OCI-LY7 (cell line): ENCODE data around the gene NUP210. TPM values are rescaled to one million over a fixed set of nuclear protein-coding genes. Genes with fewer than 3 reads are reported as not detected.
"Not testable (repeated sequence)": the region's sequence is repeated elsewhere in the genome, so short reads cannot be mapped to it uniquely, and the experiment has no call there.

Experiments used
- BruUV-seq: library from RNA; stranded (reverse); fragments of 400-500 nt; replicated peaks from 2 replicates; lab custom pipeline; 2021; lab: Mats Ljungman, UMichigan
- CTCF ChIA-PET: fragments of 300-600 bp; sonication (Branson Sonifier 250); formaldehyde crosslinking; loops from one replicate; lab custom pipeline; 2022; ENCODE audit warnings: antibody characterized with exemption; ENCODE audit not compliant: unreplicated experiment; lab: Charles Lee
- POLR2A ChIA-PET: fragments of 300-600 bp; sonication (Branson Sonifier 250); formaldehyde crosslinking; loops from one replicate; lab custom pipeline; 2022; ENCODE audit warnings: antibody characterized with exemption; lab: Charles Lee
- DNase-seq: peaks from one replicate; pipeline ENCODE4 v3.0.0-alpha.2; 2015; ENCODE audit warnings: low spot score
- H2AFZ ChIP-seq: fragments of 200-600 bp; sonication (generic), shearing (Covaris generic); 2 replicates; pipeline ENCODE4 v1.6.1; 2014; ENCODE audit warnings: mild to moderate bottlenecking, antibody characterized with exemption, low read length, moderate library complexity
- H3K27ac ChIP-seq: fragments of 200-600 bp; sonication (generic); 2 replicates; pipeline ENCODE4 v1.5.1; 2014; ENCODE audit warnings: mixed run types, low read depth, mild to moderate bottlenecking, moderate library complexity, low read length, inconsistent platforms; ENCODE audit not compliant: poor library complexity, severe bottlenecking
- H3K36me3 ChIP-seq: fragments of 200-600 bp; sonication (generic); 2 replicates; pipeline ENCODE4 v1.6.1; 2014; ENCODE audit warnings: mild to moderate bottlenecking, antibody characterized with exemption, low read length, moderate library complexity, mixed read lengths; ENCODE audit not compliant: insufficient read depth
- H3K4me1 ChIP-seq: fragments of 200-600 bp; sonication (generic); 2 replicates; pipeline ENCODE4 v1.5.1; 2014; ENCODE audit warnings: mild to moderate bottlenecking, low read length; ENCODE audit not compliant: insufficient read depth, poor library complexity, severe bottlenecking
- H3K4me2 ChIP-seq: fragments of 200-600 bp; sonication (generic); 2 replicates; pipeline ENCODE4 v1.6.1; 2014; ENCODE audit warnings: mild to moderate bottlenecking, low read length
- H3K4me3 ChIP-seq: fragments of 200-600 bp; sonication (generic); 2 replicates; pipeline ENCODE4 v1.5.1; 2014; ENCODE audit warnings: mild to moderate bottlenecking, low read depth, low read length; ENCODE audit not compliant: poor library complexity, severe bottlenecking
- H3K79me2 ChIP-seq: fragments of 200-600 bp; sonication (generic); 2 replicates; pipeline ENCODE4 v1.6.1; 2016; ENCODE audit warnings: low read depth, mild to moderate bottlenecking, low read length, moderate library complexity, mixed read lengths; ENCODE audit not compliant: insufficient read depth
- H3K9me2 ChIP-seq: fragments of 200-600 bp; sonication (generic); 2 replicates; pipeline ENCODE4 v1.6.1; 2016; ENCODE audit warnings: mild to moderate bottlenecking, low read length, mixed read lengths; ENCODE audit not compliant: insufficient read depth
- H3K9me3 ChIP-seq: fragments of 200-600 bp; sonication (generic); 2 replicates; pipeline ENCODE4 v1.6.1; 2014; ENCODE audit warnings: mild to moderate bottlenecking, mixed run types, low read length, mixed read lengths
- H4K20me1 ChIP-seq: fragments of 200-600 bp; sonication (generic); 2 replicates; pipeline ENCODE4 v1.6.1; 2014; ENCODE audit warnings: mild to moderate bottlenecking, antibody characterized with exemption, low read length, moderate library complexity, mixed read lengths; ENCODE audit not compliant: insufficient read depth
- EZH2phosphoT487 ChIP-seq: fragments of 200-600 bp; sonication (generic); IDR thresholded peaks from 2 replicates; pipeline ENCODE4 v1.6.1; 2018; ENCODE audit warnings: low read depth, borderline replicate concordance, mild to moderate bottlenecking, mixed run types, antibody characterized with exemption, low read length, moderate library complexity, mixed read lengths
- intact Hi-C: fragments of 100-400 bp; cut with micrococcal nuclease; formaldehyde crosslinking; loops from one replicate; pipeline ENCODE4 v1.10.0; 2022; ENCODE audit not compliant: unreplicated experiment
- total RNA-seq, 2 experiments: library from RNA; depleted of rRNA in 1 of 2; stranded (reverse); fragments of >200 nt in 1 of 2; shearing (Covaris generic) in 1 of 2; gene quantifications; 2 replicates each; pipeline ENCODE4 v1.2.3, GENCODE V29; 2014 to 2022
- TF ChIP-seq, protein P1 (sequence below): fragments of 200-600 bp; sonication (generic); conservative IDR thresholded peaks from 2 replicates; pipeline ENCODE4 v1.5.1; 2014; ENCODE audit warnings: mild to moderate bottlenecking, antibody characterized with exemption, low read length, moderate library complexity, mixed read lengths

NUP210 gene
- total RNA-seq, 2 experiments from 2014 or later, result 195 to 232 TPM

- Histone ChIP-seq H2AFZ (peak overlapping the region; percentile 75), H3K9me3 (no peaks in the 10 kb centered on the region), H3K4me3 (peak overlapping the region; percentile 65), H3K4me2 (peak overlapping the region; percentile 81), H3K79me2 (no peaks in the 10 kb centered on the region), H3K9me2 (no peaks in the 10 kb centered on the region), H3K27ac (peak overlapping the region; percentile 83), H3K36me3 (no peaks in the 10 kb centered on the region), H4K20me1 (no peaks in the 10 kb centered on the region), H3K4me1 (peaks cover 24% of the 10 kb centered on the region)
- ChIA-PET POLR2A (interaction anchor here (0.9 to 5.6 kb wide), 13 partner anchors 24 to 366 kb away, joined by 3 to 61 read pairs (median 4); partner anchors contain the start of genes HDAC11 and NUP210), CTCF (interaction anchor here (0.6 to 2.1 kb wide), 17 partner anchors 8 to 361 kb away, joined by 3 to 10 read pairs (median 4); no protein-coding TSS in a partner anchor)
- intact Hi-C loops, result loop anchor here (1.0 to 10.0 kb wide), 8 partner anchors 24 to 360 kb away; no protein-coding TSS in a partner anchor
- DNase-seq, result peak; percentile 77
- TF ChIP-seq, protein P1, sequence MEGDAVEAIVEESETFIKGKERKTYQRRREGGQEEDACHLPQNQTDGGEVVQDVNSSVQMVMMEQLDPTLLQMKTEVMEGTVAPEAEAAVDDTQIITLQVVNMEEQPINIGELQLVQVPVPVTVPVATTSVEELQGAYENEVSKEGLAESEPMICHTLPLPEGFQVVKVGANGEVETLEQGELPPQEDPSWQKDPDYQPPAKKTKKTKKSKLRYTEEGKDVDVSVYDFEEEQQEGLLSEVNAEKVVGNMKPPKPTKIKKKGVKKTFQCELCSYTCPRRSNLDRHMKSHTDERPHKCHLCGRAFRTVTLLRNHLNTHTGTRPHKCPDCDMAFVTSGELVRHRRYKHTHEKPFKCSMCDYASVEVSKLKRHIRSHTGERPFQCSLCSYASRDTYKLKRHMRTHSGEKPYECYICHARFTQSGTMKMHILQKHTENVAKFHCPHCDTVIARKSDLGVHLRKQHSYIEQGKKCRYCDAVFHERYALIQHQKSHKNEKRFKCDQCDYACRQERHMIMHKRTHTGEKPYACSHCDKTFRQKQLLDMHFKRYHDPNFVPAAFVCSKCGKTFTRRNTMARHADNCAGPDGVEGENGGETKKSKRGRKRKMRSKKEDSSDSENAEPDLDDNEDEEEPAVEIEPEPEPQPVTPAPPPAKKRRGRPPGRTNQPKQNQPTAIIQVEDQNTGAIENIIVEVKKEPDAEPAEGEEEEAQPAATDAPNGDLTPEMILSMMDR, result peak; percentile 95
- TF ChIP-seq EZH2phosphoT487, result no peak
- BruUV-seq, result no TSS peak
These were observed 32.6 kb upstream of the NUP210 start for GRCh38 chr3:13452490-13453335.

GRCh38 chr3:13451301-13451673 is 31.2 kb upstream of the NUP210 start:
- ChIA-PET CTCF (interaction anchor here (1.0 to 2.1 kb wide), 6 partner anchors 22 to 359 kb away, joined by 3 to 10 read pairs (median 6); no protein-coding TSS in a partner anchor), POLR2A (interaction anchor here (0.8 to 5.6 kb wide), 11 partner anchors 11 to 365 kb away, joined by 3 to 61 read pairs (median 6); partner anchors contain the start of gene NUP210)
- Histone ChIP-seq H3K36me3 (no peaks in the 10 kb centered on the region), H4K20me1 (no peaks in the 10 kb centered on the region), H2AFZ (peak overlapping the region; percentile 75; the same call in 1 of the 2 replicates), H3K4me3 (peak overlapping the region; percentile 65), H3K79me2 (no peaks in the 10 kb centered on the region), H3K9me2 (no peaks in the 10 kb centered on the region), H3K9me3 (no peaks in the 10 kb centered on the region), H3K4me2 (peak overlapping the region; percentile 81), H3K27ac (peak overlapping the region; percentile 83), H3K4me1 (peaks cover 24% of the 10 kb centered on the region)
- intact Hi-C loops, result loop anchor here (5.0 to 10.0 kb wide), 2 partner anchors 216 to 339 kb away; no protein-coding TSS in a partner anchor
- BruUV-seq, result TSS peak; percentile 95
- no peak for TF ChIP-seq EZH2phosphoT487
- TF ChIP-seq, protein P1, result no peak
- DNase-seq, result no peak

DNA sequence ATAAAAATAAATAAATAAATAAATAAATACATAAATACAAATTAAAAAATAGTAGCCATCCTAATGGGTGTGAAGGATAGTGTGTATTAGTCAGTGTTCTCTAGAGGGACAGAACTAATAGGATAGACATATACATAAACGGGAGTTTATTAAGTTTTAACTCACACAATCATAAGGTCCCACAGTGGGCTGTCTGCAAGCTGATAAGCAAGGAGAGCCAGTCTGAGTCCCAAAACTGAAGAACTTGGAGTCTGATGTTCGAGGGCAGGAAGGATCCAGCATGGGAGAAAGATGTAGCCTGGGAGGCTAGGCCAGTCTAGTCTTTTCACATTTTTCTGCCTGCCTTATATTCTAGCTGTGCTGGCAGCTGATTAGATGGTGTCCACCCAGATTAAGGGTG is 22.8 kb upstream of the NUP210 start:
- H2AFZ ChIP-seq, H3K4me3 ChIP-seq, H3K79me2 ChIP-seq, H3K9me2 ChIP-seq, H3K27ac ChIP-seq, H3K9me3 ChIP-seq, H3K4me1 ChIP-seq, intact Hi-C loops, H3K36me3 ChIP-seq, DNase-seq, CTCF ChIA-PET, H4K20me1 ChIP-seq, H3K4me2 ChIP-seq, POLR2A ChIA-PET, BruUV-seq: not testable (repeated sequence)
